Activated T-helper 2 cell treated with anti-CD3 and anti-CD28 coated beads, Interferon-gamma antibody, Interleukin-2, Interleukin-4, amounts not matched to agents 10 μg/mL and 5 μg/mL and 100 μg/mL, durations not matched to agents 14 hours and 24 hours and 36 hours (primary cell): ENCODE measurements around the gene LCOR. TPM values are rescaled to one million over a fixed set of nuclear protein-coding genes. Genes with fewer than 3 reads are reported as not detected.
"Not testable (repeated sequence)": the region's sequence is repeated elsewhere in the genome, so short reads cannot be mapped to it uniquely, and the experiment has no call there.

ENCODE experiments used
- DNase-seq: peaks from one replicate; pipeline ENCODE4 v3.0.0; 2021; ENCODE audit warnings: low spot score
- H3K27ac Mint-ChIP-seq: one replicate; pipeline ENCODE4 v1.8.0; 2021; ENCODE audit warnings: mixed read lengths
- H3K27me3 Mint-ChIP-seq: one replicate; pipeline ENCODE4 v1.8.0; 2021; ENCODE audit warnings: low read depth, mixed read lengths
- H3K36me3 Mint-ChIP-seq: one replicate; pipeline ENCODE4 v1.8.0; 2021; ENCODE audit warnings: low read depth, mixed read lengths
- H3K4me1 Mint-ChIP-seq: one replicate; pipeline ENCODE4 v1.8.0; 2021; ENCODE audit warnings: low read depth, mixed read lengths
- H3K4me3 Mint-ChIP-seq: one replicate; pipeline ENCODE4 v1.8.0; 2021; ENCODE audit warnings: low read depth, mild to moderate bottlenecking, moderate library complexity, mixed read lengths
- H3K9me3 Mint-ChIP-seq: one replicate; pipeline ENCODE4 v1.8.0; 2021; ENCODE audit warnings: mixed read lengths
- intact Hi-C: fragments of 100-400 bp; cut with micrococcal nuclease; formaldehyde crosslinking; loops from one replicate; pipeline ENCODE4 v1.15.1; 2023
- total RNA-seq: library from RNA; stranded (reverse); gene quantifications from 2 replicates; pipeline ENCODE4 v1.2.3, GENCODE V29; 2022

The LCOR gene
- total RNA-seq, 1 donor from 2014 or later, result 27.3 TPM

DNA sequence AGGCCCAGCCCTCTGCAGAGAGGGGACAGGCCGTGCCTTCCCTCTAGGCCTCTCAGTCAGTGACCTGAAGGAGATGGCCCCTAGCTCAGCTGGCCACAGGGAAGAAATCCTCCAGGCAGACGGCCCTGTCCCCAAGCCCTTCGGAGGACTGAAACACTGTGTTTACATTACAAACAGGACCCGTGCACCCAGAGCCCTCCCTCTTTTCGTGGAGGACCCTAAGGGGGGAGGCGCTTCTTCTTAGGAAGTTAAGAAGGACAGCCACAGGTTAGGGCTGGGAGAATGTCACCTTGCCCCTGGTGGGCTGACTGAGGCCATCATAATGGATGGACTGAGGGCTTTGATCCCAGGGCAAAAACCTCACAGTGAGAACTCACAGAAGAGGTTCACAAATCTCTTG, 198.8 kb downstream of the LCOR start:
- intact Hi-C loops, result no loop called here
- Mint-ChIP-seq H3K9me3 (no peaks in the 10 kb centered on the region), H3K27ac (no peak overlapping the region)

DNA sequence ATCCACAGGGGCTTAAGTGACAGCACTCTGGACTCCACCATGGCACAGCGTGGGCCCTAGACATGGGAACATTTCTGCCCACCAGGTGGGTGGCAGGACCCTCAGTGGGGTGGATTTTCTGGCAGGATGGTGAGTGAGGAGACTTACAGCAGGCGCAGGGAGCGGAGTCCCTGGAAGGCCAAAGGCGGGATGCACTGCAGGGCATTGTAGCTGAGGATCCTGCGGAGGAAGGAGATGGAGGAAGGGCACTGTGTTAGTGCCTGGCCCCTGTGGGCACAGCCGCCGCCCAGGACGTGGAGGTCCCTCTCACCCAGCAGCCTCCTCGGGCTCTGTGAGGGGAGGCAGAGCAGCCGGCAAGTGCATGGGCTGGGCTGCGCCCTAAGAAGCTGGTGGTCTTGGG, 199.4 kb downstream of the LCOR start:
- Mint-ChIP-seq H3K9me3 (no peaks in the 10 kb centered on the region), H3K4me3 (no peak overlapping the region), H3K27me3 (peaks cover 18% of the 10 kb centered on the region), H3K27ac (no peak overlapping the region), H3K36me3 (no peaks in the 10 kb centered on the region), H3K4me1 (no peaks in the 10 kb centered on the region)
- intact Hi-C loops, result no loop called here
- no peak for DNase-seq

More for the DNA sequence above, 198.8 kb downstream of the LCOR start:
- no peaks in the 10 kb centered on the region for H3K36me3 Mint-ChIP-seq
- no peaks in the 10 kb centered on the region for H3K4me1 Mint-ChIP-seq
- peaks cover 18% of the 10 kb centered on the region for H3K27me3 Mint-ChIP-seq
- H3K4me3 Mint-ChIP-seq, result no peak overlapping the region
- no peak for DNase-seq

DNA sequence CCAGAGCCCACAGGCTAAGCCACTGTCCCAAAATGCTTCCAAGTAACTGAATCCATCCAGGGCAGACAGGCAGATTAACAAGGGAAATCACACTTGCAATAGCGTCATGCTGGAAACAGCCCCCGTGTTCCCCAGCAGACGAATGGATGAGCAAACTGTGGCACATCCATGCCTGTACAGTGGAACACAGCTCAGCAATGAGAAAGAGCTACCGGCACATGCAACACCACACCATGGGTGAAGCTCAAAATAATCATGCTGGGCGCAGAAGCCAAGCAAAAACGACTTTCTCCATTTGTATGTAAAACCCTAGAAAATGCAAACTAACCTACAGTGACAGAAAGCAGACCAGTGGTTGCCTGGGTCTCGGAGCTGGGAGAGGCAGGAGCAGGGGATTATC, 200.5 kb downstream of the LCOR start:
- intact Hi-C loops, result no loop called here
- Mint-ChIP-seq H3K4me1 (peaks cover 7% of the 10 kb centered on the region), H3K4me3 (no peak overlapping the region), H3K27me3 (peaks cover 14% of the 10 kb centered on the region), H3K9me3 (no peaks in the 10 kb centered on the region), H3K36me3 (no peaks in the 10 kb centered on the region), H3K27ac (no peak overlapping the region)
- DNase-seq, result no peak

DNA sequence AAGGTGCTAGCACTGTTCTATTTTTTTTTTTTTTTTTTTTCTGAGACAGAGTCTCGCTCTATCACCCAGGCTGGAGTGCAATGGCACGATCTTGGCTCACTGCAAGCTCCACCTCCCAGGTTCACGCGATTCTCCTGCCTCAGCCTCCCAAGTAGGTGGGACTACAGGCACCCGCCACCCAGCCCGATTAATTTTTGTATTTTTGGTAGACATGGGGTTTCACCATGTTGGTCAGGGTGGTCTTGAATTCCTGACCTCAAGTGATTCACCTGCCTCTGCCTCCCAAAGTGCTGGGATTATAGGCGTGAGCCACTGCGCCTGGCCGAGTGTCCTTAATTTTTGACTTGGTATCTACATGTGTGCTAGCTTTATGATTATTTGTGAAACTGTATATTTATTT, 201.7 kb downstream of the LCOR start:
- H3K9me3 Mint-ChIP-seq, H3K27me3 Mint-ChIP-seq, DNase-seq, H3K36me3 Mint-ChIP-seq, intact Hi-C loops, H3K4me1 Mint-ChIP-seq, H3K4me3 Mint-ChIP-seq, H3K27ac Mint-ChIP-seq: not testable (repeated sequence)

DNA sequence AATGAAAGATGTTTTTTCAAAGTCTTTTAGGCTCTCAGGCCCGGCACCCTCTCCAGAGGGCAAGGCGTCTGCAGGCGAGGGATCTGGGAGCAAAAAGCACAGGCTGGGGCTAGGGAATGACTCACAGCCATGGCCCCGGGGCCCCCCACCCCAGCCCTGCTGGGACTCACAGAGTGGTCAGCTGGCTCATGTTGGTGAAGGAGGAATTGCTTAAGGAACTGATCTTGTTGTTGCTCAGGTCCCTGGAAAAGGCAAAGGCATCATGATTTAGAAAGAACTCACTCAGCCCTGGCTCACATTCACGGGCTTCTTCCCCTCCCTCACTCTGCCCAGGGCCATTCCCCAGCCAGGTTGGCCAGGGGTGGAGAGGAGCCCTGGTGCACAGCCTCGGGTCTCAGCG, 202.2 kb downstream of the LCOR start:
- Mint-ChIP-seq H3K27ac (no peak overlapping the region), H3K27me3 (peaks cover 8% of the 10 kb centered on the region), H3K36me3 (no peaks in the 10 kb centered on the region), H3K4me3 (no peak overlapping the region), H3K4me1 (peaks cover 7% of the 10 kb centered on the region), H3K9me3 (no peaks in the 10 kb centered on the region)
- no peak for DNase-seq
- intact Hi-C loops, result no loop called here

DNA sequence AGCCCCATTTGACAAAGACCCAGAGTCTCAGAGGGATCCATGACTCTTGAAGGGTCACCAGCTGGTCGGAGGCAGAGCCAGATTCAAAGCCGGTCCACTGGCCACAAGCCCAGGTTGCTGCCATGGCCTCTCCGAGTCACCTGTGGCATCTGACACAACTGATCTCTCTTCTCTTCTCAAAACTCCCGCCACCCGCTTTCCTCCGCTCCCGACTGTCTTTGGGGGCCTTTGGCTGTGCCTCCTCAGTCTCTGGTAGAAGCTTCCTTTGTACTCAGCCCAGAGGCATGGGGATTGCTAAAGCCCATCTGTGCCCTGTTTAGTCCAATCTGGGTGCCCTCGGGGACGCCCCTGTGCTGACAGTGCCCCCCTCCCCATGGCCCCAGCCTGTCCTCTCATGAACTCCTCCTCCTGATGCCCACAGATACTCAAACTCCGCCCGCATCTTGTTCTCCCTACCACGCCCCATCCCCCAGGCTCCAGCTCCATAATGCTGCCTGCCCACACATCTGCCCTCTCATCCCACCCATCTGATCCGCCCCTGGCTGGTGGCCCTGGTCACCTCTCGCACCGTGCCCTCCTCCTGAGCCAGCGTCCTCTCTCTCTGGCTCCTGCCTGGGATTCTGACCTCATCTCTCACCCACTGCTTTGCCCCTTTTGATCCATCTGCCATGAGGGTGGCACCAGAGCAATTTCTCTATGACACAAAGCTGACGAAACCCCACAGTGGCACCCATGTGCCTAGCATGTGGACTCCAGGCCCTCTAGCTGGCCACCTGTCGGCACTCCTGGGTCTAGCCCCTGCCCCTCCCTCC, 203.1 kb downstream of the LCOR start:
- H3K9me3 Mint-ChIP-seq, result no peaks in the 10 kb centered on the region
- H3K4me3 Mint-ChIP-seq, result no peak overlapping the region
- DNase-seq, result no peak
- intact Hi-C loops, result no loop called here
- no peaks in the 10 kb centered on the region for H3K36me3 Mint-ChIP-seq
- H3K27me3 Mint-ChIP-seq, result peaks cover 8% of the 10 kb centered on the region
- peaks cover 7% of the 10 kb centered on the region for H3K4me1 Mint-ChIP-seq
- no peak overlapping the region for H3K27ac Mint-ChIP-seq

DNA sequence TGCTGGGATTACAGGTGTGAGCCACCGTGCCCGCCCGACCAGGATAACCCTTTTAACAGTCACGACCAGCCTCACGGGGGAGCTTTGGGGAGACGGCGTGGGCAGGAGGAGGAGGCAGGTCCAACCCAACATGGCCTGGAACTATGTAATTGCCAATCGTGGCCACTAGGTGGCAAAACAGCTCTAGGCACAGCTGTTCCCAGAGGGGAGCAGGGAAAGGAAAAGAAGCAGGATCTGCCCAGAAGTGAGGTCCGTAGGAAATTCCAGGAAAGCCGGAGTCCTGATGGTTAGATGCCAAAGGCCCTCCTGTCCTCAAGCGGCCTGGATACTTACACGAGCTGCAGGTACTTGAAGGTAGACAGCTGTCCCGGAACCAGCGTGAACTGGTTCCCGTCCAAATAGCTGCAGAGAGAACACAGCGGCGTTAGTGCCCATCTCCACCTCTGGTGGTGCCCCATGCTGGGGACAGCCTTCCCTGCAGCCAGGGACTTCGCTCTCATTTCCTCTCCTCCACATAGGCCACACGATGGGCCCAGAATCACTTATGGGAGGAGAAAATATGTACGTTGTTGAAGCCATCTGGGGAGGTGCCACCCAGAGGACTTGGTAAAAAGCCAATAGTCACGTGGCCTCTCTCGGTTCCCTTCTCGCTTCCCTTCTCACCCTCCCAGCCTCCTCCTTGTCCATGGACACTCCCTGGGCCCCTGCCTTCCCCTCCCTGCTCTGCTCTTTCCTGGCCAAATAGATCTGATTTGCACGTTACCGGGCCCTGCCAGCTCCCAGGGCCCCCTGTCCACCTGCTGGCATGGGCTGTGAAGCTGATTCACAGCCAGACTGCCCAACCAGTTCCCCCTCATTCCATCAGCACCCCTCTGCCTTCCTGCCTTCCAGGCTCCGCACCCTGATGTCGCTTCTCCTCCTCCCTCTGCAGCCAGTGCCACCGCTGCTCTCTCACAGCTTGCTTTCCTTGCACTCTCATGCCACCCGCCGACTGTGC, 205.6 kb downstream of the LCOR start:
- H3K27ac Mint-ChIP-seq, result no peak overlapping the region
- intact Hi-C loops, result no loop called here
- DNase-seq, result peak; percentile 58
- H3K4me3 Mint-ChIP-seq, result peak overlapping the region; percentile 30
- H3K36me3 Mint-ChIP-seq, result no peaks in the 10 kb centered on the region
- H3K9me3 Mint-ChIP-seq, result no peaks in the 10 kb centered on the region
- peaks cover 7% of the 10 kb centered on the region for H3K27me3 Mint-ChIP-seq
- H3K4me1 Mint-ChIP-seq, result peaks cover 7% of the 10 kb centered on the region

DNA sequence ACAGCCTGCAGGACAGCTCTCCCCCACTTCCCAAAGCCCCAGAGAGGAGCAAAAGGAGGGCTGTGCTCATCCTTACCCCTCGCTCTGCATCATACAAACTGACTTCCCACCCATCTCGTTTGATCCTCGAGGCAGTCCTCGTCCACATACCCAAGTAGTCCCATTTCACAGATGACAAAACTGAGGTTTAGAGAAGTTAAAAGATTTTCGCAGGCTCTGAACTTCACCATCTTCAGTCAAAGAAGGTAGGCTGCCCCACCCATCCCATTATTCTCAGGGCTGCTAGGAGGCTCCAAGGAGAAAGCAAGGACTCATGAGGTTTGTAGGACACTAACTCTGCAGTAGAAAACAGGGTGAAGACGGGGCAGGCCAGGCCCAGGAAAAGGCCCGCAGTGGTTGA, 206.6 kb downstream of the LCOR start:
- H3K27ac Mint-ChIP-seq, result no peak overlapping the region
- no peak for DNase-seq
- no peak overlapping the region for H3K4me3 Mint-ChIP-seq
- H3K27me3 Mint-ChIP-seq, result peaks cover 7% of the 10 kb centered on the region
- intact Hi-C loops, result no loop called here
- peaks cover 7% of the 10 kb centered on the region for H3K4me1 Mint-ChIP-seq
- no peaks in the 10 kb centered on the region for H3K36me3 Mint-ChIP-seq
- no peaks in the 10 kb centered on the region for H3K9me3 Mint-ChIP-seq

DNA sequence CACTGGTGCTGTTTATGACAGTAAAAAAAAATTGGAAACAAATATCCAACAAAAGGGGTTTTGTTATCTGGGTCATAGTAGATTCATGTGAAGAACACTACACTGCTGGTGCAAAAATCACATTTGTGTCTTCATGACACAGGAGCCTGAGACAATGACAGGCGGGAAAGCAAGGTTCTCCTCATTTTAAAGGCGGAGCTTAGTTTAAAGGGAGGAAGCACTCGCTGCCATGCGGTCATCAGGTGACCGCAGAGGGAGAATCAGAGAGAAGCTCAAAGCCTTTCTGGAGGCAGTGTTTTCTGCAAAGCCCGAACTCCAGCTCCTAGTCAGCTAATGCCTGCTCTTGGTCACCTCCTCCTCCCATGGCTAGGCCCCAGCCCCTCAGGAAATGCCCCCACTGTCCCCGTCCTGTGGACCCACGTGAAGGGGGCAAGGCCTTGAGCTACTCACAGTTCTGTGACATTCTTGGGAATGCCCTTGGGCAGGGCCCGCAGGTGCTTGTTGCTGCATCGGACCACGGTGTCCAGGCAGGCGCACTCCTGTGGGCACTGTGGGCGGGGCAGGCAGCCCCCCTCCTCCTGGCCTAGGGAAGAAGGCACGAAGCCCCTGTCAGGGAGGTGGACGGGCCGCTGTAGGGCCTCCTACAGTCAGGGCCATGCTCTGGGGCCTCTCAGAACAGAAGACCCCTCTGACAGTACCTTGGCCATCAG, 207.6 kb downstream of the LCOR start:
- H3K27me3 Mint-ChIP-seq, result peaks cover 7% of the 10 kb centered on the region
- H3K27ac Mint-ChIP-seq, result no peak overlapping the region
- no peaks in the 10 kb centered on the region for H3K9me3 Mint-ChIP-seq
- H3K36me3 Mint-ChIP-seq, result no peaks in the 10 kb centered on the region
- intact Hi-C loops, result no loop called here
- no peak overlapping the region for H3K4me3 Mint-ChIP-seq
- H3K4me1 Mint-ChIP-seq, result peaks cover 7% of the 10 kb centered on the region
- DNase-seq, result no peak

DNA sequence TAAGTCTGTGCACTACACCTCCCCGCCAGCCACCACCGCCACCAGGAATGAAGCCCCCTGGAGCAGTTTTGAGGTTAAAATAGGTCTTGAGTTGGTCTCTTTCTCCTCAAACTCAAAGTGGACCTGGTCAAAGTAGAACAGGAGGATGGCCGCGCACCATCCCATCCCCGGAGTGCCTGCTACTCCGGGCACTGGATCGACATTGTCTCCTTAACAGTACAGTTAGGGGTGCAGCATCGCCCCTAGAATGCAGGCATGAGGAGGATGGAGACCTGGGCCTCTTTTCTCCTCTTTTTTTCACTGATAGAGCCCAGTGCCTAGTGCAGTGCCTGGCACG, 208.1 kb downstream of the LCOR start:
- intact Hi-C loops, result no loop called here
- no peak for DNase-seq
- no peaks in the 10 kb centered on the region for H3K36me3 Mint-ChIP-seq
- H3K9me3 Mint-ChIP-seq, result no peaks in the 10 kb centered on the region
- no peak overlapping the region for H3K4me3 Mint-ChIP-seq
- peaks cover 4% of the 10 kb centered on the region for H3K27me3 Mint-ChIP-seq
- peaks cover 7% of the 10 kb centered on the region for H3K4me1 Mint-ChIP-seq
- no peak overlapping the region for H3K27ac Mint-ChIP-seq

DNA sequence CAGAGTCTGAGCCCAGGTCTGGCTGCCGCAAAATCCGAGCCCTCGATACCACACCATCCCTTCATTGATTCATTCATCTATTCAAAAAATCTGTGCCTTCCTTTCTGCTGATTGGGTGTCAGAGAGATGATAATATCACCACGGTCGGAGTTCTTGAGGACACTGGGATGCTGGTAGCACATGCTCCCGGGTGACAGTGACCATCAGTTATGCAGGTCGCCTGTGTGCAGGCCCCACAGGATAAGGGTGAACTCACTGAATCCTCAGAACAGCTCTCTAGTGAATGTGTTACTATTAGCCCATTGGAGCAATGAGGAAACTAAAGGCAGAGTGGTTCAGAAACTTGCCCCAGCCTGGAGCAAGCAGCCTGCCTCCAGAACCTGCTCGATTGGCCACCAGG, 208.6 kb downstream of the LCOR start:
- Mint-ChIP-seq H3K4me1 (peaks cover 7% of the 10 kb centered on the region), H3K36me3 (no peaks in the 10 kb centered on the region), H3K4me3 (no peak overlapping the region), H3K9me3 (no peaks in the 10 kb centered on the region), H3K27ac (no peak overlapping the region), H3K27me3 (peaks cover 1% of the 10 kb centered on the region)
- intact Hi-C loops, result no loop called here
- DNase-seq, result no peak

DNA sequence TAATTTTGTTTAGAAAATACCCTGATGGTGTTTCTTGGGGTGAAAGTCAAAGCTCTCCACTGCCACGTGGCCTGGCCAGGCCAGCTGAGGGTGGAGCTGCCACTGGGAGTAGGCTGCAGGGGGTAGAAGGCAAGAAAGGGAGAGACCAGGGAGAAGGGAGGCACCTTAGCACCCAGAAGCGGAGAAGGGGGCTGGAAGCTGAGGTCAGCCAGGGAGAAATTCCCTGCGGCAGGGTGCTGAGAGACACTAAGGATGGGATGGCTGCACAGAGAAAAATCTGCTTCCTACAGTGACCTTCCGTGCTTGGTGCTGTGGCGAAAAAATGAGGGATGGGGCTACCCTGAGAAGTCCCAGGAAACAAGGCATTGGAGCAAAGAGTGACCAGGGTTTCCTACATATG, 210.0 kb downstream of the LCOR start:
- Mint-ChIP-seq H3K27ac (no peak overlapping the region), H3K9me3 (no peaks in the 10 kb centered on the region), H3K4me1 (peaks cover 4% of the 10 kb centered on the region), H3K27me3 (no peaks in the 10 kb centered on the region), H3K4me3 (no peak overlapping the region), H3K36me3 (no peaks in the 10 kb centered on the region)
- no peak for DNase-seq
- intact Hi-C loops, result no loop called here
